B cell (primary cell): ENCODE measurements around the gene CCDC92B. TPM values are rescaled to one million over a fixed set of nuclear protein-coding genes. Genes with fewer than 3 reads are reported as not detected.

ENCODE experiments used
- ATAC-seq: fragments of 200-7000 bp; cut with Tn5 transposase; one replicate; pipeline ENCODE4 v1.10.0; 2021; ENCODE audit warnings: low read depth, mild to moderate bottlenecking, moderate number of reproducible peaks, moderate library complexity
- CTCF ChIA-PET: fragments of 350-600 bp; sonication (Branson Sonifier 250); formaldehyde crosslinking; loops from one replicate; lab custom pipeline; 2021; ENCODE audit warnings: antibody characterized with exemption, inconsistent platforms; lab: Charles Lee
- POLR2A ChIA-PET: fragments of 350-600 bp; sonication (Branson Sonifier 250); formaldehyde crosslinking; loops from one replicate; lab custom pipeline; 2021; ENCODE audit warnings: antibody characterized with exemption; lab: Charles Lee
- DNase-seq: peaks from one replicate; pipeline ENCODE4 v3.0.0; 2013
- H2AFZ ChIP-seq: 2 replicates; pipeline ENCODE4 v1.6.1; 2012; ENCODE audit warnings: mild to moderate bottlenecking, low read depth, low read length; ENCODE audit not compliant: insufficient read depth, poor library complexity, severe bottlenecking
- H3K27ac ChIP-seq, 2 donors: 1 replicate in 1 of 2; 2 replicates in 1 of 2; pipeline ENCODE4 v1.5.1; 2012 to 2013; ENCODE audit warnings: low read length in 2 of 2, mild to moderate bottlenecking in 2 of 2, moderate library complexity in 1 of 2
- H3K27me3 ChIP-seq, 4 experiments: fragments of 200-600 bp in 1 of 4; sonication (generic) in 1 of 4; replicated peaks in 1 of 4; 1 replicate in 2 of 4; 2 replicates in 2 of 4; pipeline versions ENCODE4 v1.6.1 to v1.7.0; 2013 to 2016; ENCODE audit warnings: low read length in 3 of 4, mild to moderate bottlenecking in 2 of 4, mixed read lengths in 1 of 4, moderate library complexity in 1 of 4; ENCODE audit not compliant: insufficient read depth in 4 of 4, control insufficient read depth in 3 of 4; ENCODE audit errors: control extremely low read depth in 1 of 4
- H3K36me3 ChIP-seq, 2 experiments: replicated peaks in 1 of 2; 1 replicate in 1 of 2; 2 replicates in 1 of 2; pipeline versions ENCODE4 v1.6.1 to v1.7.1; 2013; ENCODE audit warnings: low read length in 1 of 2; ENCODE audit not compliant: insufficient read depth in 2 of 2, control insufficient read depth in 1 of 2; ENCODE audit errors: control extremely low read depth in 1 of 2, extremely low read depth in 1 of 2
- H3K4me1 ChIP-seq, 2 donors: fragments of 200-600 bp in 1 of 2; sonication (generic) in 1 of 2; 1 replicate in 1 of 2; 2 replicates in 1 of 2; pipeline versions ENCODE4 v1.5.1 to v1.6.1; 2013 to 2017; ENCODE audit warnings: low read length in 2 of 2; ENCODE audit not compliant: control insufficient read depth in 2 of 2, insufficient read depth in 2 of 2
- H3K4me2 ChIP-seq: replicated peaks from 2 replicates; pipeline ENCODE3; 2012; ENCODE audit warnings: mild to moderate bottlenecking, low read depth, low read length; ENCODE audit not compliant: poor library complexity, severe bottlenecking
- H3K4me3 ChIP-seq, 5 experiments: fragments of 200-600 bp in 1 of 5; sonication (generic) in 1 of 5; 1 replicate in 3 of 5; 2 replicates in 2 of 5; pipeline versions ENCODE4 v1.5.1 to v1.7.0; 2011 to 2016; ENCODE audit warnings: low read length in 4 of 5, mild to moderate bottlenecking in 4 of 5, low read depth in 2 of 5, control low read depth in 1 of 5, moderate library complexity in 1 of 5; ENCODE audit not compliant: insufficient read depth in 1 of 5; ENCODE audit errors: control extremely low read depth in 1 of 5, extremely low read depth in 1 of 5
- H3K79me2 ChIP-seq: fragments of 200-600 bp; sonication (generic); one replicate; pipeline ENCODE4 v1.6.0; 2016; ENCODE audit warnings: low read length; ENCODE audit not compliant: control insufficient read depth, insufficient read depth
- H3K9ac ChIP-seq: fragments of 200-600 bp; sonication (generic); 2 replicates; pipeline ENCODE4 v1.6.1; 2017; ENCODE audit warnings: mild to moderate bottlenecking, low read length, moderate library complexity
- H3K9me3 ChIP-seq, 3 donors: one replicate each; pipeline versions ENCODE4 v1.6.1 to v1.7.1; 2013; ENCODE audit warnings: low read length in 2 of 3; ENCODE audit not compliant: control insufficient read depth in 2 of 3, insufficient read depth in 1 of 3; ENCODE audit errors: control extremely low read depth in 1 of 3
- H4K20me1 ChIP-seq: 2 replicates; pipeline ENCODE4 v1.6.0; 2012; ENCODE audit warnings: mild to moderate bottlenecking, low read length; ENCODE audit not compliant: insufficient read depth, control insufficient read depth, poor library complexity, severe bottlenecking
- H3K27ac Mint-ChIP-seq: one replicate; pipeline ENCODE4 v1.8.0; 2021; ENCODE audit warnings: mixed read lengths
- H3K27me3 Mint-ChIP-seq: one replicate; pipeline ENCODE4 v1.8.0; 2021; ENCODE audit warnings: mixed read lengths
- H3K4me1 Mint-ChIP-seq: one replicate; pipeline ENCODE4 v1.8.0; 2021; ENCODE audit warnings: mixed read lengths
- H3K4me3 Mint-ChIP-seq: one replicate; pipeline ENCODE4 v1.8.0; 2021; ENCODE audit warnings: mixed read lengths
- H3K9me3 Mint-ChIP-seq: one replicate; pipeline ENCODE4 v1.8.0; 2022; ENCODE audit warnings: mixed read lengths; ENCODE audit not compliant: insufficient read depth
- CTCF ChIP-seq: fragments of 200-600 bp; IDR thresholded peaks from one replicate; pipeline ENCODE4 v1.8.0; 2022; ENCODE audit warnings: antibody characterized with exemption, mild to moderate bottlenecking
- EZH2 ChIP-seq: IDR thresholded peaks from 2 replicates; pipeline ENCODE4 v1.6.1; 2012; ENCODE audit warnings: borderline replicate concordance, low read depth, mild to moderate bottlenecking, moderate library complexity, low read length; ENCODE audit not compliant: insufficient read depth, poor library complexity, severe bottlenecking
- WGBS: methylation state at CpG from one replicate; pipeline ENCODE4 v1.1.5; 2013; ENCODE audit warnings: missing lambda C conversion rate; ENCODE audit not compliant: insufficient coverage; 5-methylcytosine and 5-hydroxymethylcytosine counted together
- intact Hi-C: fragments of 100-400 bp; cut with micrococcal nuclease; formaldehyde crosslinking; loops from one replicate; pipeline ENCODE4 v1.10.0; 2022
- polyA plus RNA-seq: library from polyadenylated mRNA; depleted of rRNA; stranded (reverse); fragments of >200 nt; gene quantifications from 2 replicates; pipeline ENCODE4 v1.2.3, GENCODE V29; 2012
- total RNA-seq, 2 donors: library from RNA; stranded (reverse); fragments of 120-200 nt in 1 of 2; gene quantifications; 1 replicate in 1 of 2; 2 replicates in 1 of 2; pipeline versions ENCODE4 v1.2.3 to v1.2.4, GENCODE V29; 2013 to 2022

Gene CCDC92B
- total and polyA plus RNA-seq, 2 donors (not counting 1 experiment from before 2014, with no cell fraction given) = 0.04 TPM; not detected in 1

GRCh38 chr17:2780931-2781454, 31.5 kb upstream of the CCDC92B start:
- WGBS = 89% methylated on average over 9 of the region's 9 CpGs
- TF ChIP-seq EZH2 = no peak
- TF ChIP-seq CTCF = no peak
- H3K27me3 ChIP-seq = peaks cover 0 to 34% (median 11%) of the 10 kb centered on the region in 4 experiments
- H3K27ac ChIP-seq = no peak overlapping the region
- H3K4me1 Mint-ChIP-seq = peaks cover 6% of the 10 kb centered on the region
- intact Hi-C loops = no loop called here
- peaks cover 19% of the 10 kb centered on the region for H3K27me3 Mint-ChIP-seq
- ChIA-PET POLR2A (no interaction called here), CTCF (no interaction called here)
- H3K36me3 ChIP-seq = no peaks in the 10 kb centered on the region
- no peaks in the 10 kb centered on the region for H3K9me3 Mint-ChIP-seq
- H3K4me2 ChIP-seq = no peak overlapping the region
- H3K4me1 ChIP-seq = peaks cover 11% of the 10 kb centered on the region in 2 donors
- peaks cover 0 to 15% (median 0%) of the 10 kb centered on the region in 3 donors for H3K9me3 ChIP-seq
- no peaks in the 10 kb centered on the region for H3K79me2 ChIP-seq
- no peak overlapping the region for H3K9ac ChIP-seq
- DNase-seq (no peak), ATAC-seq (no peak)
- H3K27ac Mint-ChIP-seq = no peak overlapping the region
- no peak overlapping the region for H3K4me3 Mint-ChIP-seq
- H3K4me3 ChIP-seq = no peak overlapping the region
- H4K20me1 ChIP-seq = no peaks in the 10 kb centered on the region
- no peak overlapping the region for H2AFZ ChIP-seq

DNA sequence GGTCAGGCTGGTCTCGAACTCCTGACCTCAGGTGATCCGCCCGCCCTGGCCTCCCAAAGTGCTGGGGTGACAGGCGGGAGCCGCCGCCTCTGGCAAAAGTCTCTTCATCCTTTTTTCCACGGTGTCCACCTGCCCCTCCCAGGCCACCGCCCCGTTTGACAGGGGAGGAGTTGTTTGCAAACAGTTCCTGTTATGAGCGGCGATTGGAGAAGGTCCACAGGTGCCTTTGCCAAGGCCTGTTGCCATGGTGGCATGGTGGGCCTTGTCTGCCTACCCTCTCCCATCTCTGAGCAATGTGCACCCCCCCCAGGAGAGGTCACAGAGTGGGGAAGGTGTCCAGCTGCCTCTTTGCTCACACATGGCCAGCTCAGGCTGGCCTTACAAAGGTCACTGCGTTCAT, 30.8 kb upstream of the CCDC92B start:
- H3K4me2 ChIP-seq = no peak overlapping the region
- ATAC-seq = no peak
- no peaks in the 10 kb centered on the region for H3K79me2 ChIP-seq
- CTCF ChIA-PET = no interaction called here
- H3K4me1 ChIP-seq = peaks cover 10 to 11% of the 10 kb centered on the region in 2 donors
- H3K4me1 Mint-ChIP-seq = peaks cover 7% of the 10 kb centered on the region
- no peak overlapping the region for H3K4me3 ChIP-seq
- no peak overlapping the region for H2AFZ ChIP-seq
- H4K20me1 ChIP-seq = no peaks in the 10 kb centered on the region
- H3K27me3 ChIP-seq = peaks cover 0 to 41% (median 15%) of the 10 kb centered on the region in 4 experiments
- no peak for DNase-seq
- intact Hi-C loops = no loop called here
- WGBS = 87% methylated on average over 11 of the region's 12 CpGs
- H3K9me3 ChIP-seq = peaks cover 0 to 15% (median 0%) of the 10 kb centered on the region in 3 donors
- H3K9me3 Mint-ChIP-seq = no peaks in the 10 kb centered on the region
- POLR2A ChIA-PET = no interaction called here
- no peaks in the 10 kb centered on the region for H3K36me3 ChIP-seq
- no peak overlapping the region for H3K4me3 Mint-ChIP-seq
- peaks cover 26% of the 10 kb centered on the region for H3K27me3 Mint-ChIP-seq
- H3K27ac ChIP-seq = no peak overlapping the region
- no peak overlapping the region for H3K27ac Mint-ChIP-seq
- no peak overlapping the region for H3K9ac ChIP-seq
- TF ChIP-seq EZH2 = no peak
- TF ChIP-seq CTCF = no peak
